HG03469 (cell line): Measurements from ENCODE around the gene ADAMTS18.

Experiments
- ATAC-seq: cut with Tn5 transposase; IDR thresholded peaks from one replicate; pipeline ENCODE4 v1.9.1; 2021; ENCODE audit warnings: mild to moderate bottlenecking, moderate library complexity, moderate number of reproducible peaks; ENCODE audit not compliant: unreplicated experiment

ADAMTS18 gene

DNA sequence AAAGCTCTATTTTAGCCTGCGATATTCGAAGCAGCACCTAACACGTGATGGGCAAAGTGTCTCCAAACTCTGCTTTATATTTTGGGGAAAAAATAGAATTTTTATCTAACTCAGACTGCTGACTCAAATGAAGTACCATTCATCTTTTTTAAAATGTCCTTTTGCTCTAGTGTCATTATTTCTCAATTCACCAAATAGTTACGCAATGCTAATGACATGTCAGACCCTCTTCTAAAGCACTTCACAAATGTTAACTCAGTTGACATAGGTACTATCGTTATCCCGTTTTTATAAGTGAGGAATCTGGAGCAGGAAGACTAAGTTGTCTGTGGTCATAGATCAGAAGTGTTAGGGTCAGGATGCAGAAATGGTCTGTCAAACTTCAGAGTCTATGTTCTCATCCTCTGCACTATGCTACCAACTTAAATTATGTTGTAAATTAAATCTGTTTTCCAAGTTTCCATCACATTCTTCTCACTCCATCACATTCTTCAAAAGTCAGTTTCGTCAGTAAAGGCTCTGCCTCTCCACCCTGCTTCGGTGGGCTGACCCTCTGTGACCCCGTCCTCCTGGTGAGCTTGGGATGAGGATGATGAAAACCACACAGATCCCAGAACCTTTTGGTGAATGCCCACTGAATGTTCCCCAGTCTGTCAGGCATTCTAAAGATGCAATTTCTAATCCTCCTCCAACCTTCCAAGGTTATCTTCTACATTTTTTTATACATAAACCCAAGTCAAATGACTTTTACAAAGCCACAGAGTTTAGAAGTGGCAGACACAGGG, 102.8 kb downstream of the ADAMTS18 start:
- no peak for ATAC-seq

DNA sequence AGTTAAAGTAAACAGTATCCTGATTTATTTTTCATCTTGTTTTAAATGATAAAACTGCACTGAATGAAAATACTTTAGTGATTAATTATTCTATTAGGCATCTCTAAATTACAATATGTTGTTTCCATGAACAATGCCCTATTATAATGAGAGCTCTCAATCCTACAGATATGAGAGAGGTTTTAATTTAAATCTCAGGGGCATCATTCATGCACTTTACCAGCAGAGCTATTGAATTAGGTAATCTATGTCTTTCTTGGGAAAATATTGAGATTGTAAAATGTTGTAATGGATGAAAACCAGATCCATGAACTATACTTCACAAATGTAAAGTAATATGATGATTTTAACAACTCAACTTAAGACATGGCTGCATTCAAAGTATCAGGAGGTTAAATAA, 103.8 kb downstream of the ADAMTS18 start:
- no peak for ATAC-seq

DNA sequence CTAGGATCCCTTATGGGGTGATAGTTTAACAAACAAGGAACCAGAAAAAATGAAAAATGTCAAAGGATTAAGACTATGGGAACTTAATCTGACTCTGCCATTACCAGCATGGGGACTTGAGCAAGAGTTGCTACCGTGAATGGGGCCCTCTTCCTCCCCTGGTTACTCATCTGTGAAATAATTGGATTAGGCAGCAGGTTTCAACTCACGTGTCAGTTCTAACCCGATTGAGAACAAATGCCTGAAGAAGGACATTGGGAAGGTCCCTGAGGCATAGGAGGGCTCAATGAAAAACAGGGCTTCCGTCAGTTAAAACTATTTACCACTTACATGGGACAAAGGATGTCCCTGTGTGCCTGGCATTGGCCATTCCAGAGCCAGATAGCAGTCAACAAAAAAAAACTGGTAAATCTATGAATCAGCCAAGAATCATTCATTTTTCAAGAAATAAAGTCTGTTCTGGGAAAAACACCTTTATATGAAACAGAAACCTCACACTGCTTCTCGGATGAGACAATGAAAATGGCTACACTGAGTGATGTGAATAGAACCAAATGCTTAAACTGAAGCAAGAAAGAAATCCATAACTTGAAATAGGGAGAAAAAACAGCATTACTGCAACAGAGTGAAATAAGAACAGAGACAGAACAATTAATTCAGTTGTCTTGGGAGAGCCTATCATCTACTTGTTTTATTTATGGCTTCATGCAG, 104.3 kb downstream of the ADAMTS18 start:
- no peak for ATAC-seq

DNA sequence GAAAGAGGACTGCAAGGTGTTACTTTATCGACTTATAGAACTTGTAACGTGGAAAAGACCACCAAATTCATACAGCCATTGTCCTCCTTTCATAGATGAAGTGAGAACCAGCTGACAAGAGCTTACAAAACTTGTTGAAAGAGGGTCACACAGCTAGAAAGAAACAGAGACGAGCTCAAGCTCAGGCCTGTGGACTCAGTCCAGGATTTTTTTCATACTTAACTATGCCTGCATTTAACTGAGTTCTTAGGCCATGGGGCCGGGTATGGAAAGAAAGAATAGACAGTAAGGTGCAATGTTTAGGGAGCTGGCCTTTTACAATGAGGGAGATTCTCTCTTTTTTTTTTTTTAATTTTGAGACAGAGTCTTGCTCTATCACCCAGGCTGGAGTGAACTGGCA, 106.1 kb downstream of the ADAMTS18 start:
- no peak for ATAC-seq

DNA sequence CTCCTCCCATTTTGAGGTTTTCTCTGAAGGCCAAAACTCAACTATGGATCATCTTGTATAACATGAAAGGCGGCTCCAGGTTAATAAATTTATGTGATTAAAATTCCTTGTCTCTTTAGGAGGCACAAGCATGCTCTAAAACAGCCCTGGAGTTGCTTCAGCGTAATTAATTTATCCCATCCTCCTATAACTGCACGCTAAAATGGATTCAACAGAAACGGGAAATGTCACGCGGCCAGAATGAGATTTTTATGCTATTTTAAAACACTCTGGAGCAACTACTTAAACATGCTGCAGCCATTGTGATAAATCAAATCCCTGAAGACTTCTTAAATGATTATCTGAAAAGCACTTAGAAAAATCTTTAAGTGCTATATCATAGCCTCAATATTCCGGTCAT, 106.6 kb downstream of the ADAMTS18 start:
- no peak for ATAC-seq

DNA sequence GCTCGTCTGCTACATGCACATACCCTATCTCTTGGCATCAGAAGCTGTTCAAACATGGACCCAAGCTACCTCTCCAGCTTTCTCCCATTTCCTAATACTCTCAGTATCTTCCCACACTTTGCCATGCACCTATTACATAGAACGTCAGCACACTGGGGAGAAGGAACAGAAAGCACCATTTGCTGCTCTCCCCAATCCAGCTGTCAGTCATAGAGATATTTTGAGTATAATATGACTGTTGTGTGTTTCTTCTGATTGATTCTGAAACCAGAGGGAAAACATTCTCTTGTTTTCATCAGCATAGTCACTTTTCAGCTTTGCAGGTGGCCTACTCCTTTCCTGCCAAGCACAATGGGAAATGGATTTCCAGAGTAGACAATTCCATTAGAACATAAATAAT, 107.1 kb downstream of the ADAMTS18 start:
- ATAC-seq = no peak

DNA sequence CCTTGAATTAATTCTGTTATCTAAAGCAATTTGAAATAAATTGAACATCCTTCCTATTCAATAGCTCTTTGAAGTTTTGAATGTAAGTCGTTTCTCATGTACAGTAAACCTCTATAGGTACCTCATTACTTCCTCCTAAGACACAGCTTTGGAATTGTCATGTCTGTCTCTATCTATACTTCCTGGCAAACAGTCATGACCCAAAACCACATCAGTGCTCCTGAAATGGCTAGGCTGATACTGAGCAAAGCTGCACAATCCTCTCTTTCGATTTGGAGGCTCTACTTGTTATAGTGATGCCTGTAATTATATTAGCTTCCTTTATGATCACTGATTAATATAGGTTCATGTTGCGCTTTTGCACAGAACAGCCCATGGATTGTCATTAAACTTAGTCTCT, 110.1 kb downstream of the ADAMTS18 start:
- no peak for ATAC-seq

DNA sequence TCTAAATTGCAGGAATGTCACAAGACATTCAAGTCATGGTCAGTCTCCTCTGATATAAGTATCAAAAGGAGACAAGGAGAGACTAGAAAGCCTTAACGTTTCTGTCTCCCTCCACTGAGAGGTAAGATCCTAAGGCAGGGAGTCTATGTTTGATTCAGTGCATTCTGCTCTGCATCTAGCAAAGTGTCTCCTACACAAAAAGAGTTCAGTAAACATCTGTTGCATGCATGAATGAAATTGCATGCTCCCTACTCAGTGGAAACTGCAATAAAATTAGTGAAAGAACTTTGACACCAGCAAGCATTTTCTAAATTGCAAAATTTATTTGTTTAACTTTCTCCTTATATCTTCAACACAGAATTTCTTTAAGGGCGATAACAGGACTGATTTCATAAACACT, 111.1 kb downstream of the ADAMTS18 start:
- ATAC-seq = no peak

DNA sequence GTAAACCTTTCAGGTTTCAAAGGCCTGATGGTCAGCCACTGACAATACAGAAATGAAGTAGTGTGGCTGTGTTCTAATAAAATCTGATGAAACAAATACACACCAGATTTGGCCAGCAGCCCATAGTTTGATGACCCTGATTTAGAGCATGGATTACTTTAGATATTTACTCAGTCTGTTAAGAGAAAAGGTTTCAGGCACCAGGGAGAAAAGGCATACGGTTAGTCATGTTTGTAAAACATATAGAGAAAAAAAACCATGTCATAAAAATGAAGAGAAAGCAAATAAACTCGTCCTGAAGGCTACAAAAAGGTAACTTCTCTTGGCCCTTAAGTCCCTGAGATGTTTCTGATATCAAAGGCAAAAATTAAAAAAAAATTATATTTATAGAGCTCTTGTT, 112.1 kb downstream of the ADAMTS18 start:
- no peak for ATAC-seq

DNA sequence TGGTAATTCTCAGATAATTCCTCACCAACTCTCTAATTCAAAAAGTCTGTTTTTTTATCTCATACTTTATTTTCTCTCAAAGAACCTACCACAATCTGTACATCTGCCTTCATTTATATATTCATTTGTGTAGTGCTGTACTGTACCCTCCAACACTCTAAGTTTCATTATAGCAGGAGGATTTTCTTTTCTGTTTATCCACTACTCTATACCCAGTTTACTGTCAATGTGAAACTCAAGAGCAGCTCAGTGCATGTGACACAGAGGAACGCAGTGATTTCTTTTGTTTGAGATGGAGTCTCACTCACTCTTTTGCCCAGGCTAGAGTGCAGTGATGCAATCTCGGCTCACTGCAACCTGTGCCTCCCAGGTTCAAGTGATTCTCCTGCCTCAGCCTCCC, 117.8 kb downstream of the ADAMTS18 start:
- no peak for ATAC-seq

DNA sequence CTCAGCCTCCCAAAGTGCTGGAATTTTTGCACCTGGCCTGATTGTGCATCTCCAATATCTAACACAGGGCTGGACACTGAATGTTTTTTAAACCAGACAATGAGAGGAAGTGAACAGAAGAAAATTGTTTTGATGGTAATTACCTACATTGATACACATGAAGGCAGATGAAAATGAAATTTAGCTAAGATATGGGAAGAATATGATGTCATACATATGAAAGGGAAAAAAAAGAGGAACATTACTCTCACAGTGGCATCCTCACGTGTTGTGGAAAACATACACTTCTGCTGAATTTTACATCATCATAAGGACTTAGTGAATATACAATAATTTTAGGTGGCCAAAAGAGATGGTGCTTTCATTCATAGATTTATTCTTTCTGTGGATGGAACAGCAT, 124.0 kb downstream of the ADAMTS18 start:
- no peak for ATAC-seq

DNA sequence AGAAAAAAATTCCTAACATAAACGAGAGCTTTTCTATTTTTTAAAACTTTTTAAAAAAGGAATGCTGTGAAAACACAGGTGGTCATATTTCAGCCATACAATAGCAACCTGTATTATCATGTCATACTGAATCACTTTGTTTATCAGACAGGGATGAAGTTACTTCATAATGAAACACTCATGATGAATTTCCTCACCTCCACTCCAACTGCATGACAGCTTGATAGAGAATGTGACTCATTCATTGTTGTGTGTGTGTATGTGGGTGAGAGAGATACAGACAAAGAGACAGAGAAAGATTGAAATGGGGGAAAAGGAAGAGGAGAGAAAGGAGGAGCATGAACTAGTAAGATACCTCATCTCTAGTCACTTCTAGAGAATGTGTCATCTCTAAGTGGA, 126.7 kb downstream of the ADAMTS18 start:
- no peak for ATAC-seq

DNA sequence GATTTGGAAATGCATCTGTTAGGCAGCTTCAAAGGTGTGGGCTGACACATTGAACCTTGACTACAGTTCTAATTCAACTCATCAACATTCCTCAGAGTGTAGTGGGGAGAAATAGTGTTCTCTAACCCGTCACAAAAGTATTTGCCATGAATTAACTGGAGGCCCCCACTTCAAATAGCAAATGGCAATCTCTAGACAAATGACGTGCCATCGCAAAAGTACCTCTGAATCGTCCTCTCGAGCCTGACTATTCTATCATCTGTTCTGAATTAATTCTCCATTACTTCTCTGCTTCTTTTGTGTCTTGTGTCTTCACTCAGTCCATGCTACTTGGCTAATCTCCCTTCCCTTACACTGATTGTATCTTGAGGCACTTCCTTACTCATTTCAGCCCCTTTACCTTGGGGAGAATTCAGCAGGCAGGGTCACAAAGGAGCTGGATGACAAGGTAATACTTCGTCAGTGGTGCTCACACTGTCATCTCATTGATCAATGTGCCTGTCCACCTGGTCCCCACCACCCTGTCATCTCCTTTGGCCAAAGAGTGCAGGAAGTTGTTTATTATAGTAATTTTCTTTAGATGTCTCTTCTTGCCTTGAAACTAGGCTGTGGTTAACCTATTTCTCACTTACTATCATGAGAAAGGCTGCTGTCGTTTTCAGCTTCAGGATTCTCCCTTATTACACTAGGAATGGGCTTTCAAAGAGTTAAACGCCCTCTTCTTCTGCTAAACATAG, 127.2 kb downstream of the ADAMTS18 start:
- no peak for ATAC-seq

DNA sequence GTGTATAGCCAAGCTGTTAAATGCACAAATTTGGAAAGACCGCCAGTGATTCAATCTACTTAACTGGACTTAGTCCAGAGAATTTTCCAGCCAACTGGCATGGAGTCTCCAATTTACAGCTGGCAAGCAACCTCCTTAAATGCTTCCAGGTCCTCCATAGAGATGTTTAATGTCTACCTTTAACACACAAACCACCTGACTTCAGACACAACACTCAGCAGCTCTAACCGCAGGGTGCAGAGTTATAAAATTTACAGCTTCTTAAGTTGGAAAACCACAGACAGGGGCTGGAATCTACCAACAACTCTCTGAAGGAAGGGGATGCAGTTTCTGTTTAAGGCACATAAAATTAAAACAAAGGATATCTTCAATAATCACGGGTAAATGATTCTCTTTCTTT, 128.8 kb downstream of the ADAMTS18 start:
- no peak for ATAC-seq

DNA sequence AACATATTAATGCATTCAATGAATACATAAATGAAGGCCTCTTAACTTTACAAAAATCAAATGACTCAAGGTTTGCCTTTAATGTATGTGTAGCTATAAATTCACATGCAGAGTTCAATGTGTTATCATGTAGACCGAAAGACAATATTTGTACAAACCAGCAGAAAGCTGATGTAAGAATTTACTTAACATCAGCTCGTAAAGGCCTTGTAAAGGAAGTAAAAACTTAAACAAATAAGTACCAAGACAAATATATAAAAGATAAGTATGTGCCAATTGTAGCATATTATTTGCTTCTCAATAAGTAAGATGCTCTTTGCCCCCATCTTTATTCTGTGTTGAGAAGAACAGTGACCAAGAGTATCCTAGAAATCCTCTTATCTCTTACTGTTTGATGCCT, 130.0 kb downstream of the ADAMTS18 start:
- ATAC-seq = no peak

DNA sequence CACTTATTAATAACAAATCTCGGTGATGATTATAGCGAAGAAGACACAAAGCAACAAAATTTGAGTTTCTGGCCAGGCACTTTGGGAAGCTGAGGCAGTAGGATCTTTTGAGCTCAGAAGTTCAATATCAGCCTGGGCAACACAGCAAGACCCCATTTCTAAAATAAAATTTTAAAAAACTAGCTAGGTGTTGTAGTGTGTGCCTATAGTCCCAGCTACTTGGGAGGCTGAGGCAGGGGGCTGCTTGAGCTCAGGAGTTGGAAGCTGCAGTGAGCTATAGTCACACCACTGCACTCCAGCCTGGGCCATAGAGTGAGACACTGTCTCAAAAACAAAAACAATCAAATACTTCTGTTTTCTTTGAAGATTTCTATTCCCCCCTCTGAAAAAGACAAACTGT, 130.7 kb downstream of the ADAMTS18 start:
- no peak for ATAC-seq

DNA sequence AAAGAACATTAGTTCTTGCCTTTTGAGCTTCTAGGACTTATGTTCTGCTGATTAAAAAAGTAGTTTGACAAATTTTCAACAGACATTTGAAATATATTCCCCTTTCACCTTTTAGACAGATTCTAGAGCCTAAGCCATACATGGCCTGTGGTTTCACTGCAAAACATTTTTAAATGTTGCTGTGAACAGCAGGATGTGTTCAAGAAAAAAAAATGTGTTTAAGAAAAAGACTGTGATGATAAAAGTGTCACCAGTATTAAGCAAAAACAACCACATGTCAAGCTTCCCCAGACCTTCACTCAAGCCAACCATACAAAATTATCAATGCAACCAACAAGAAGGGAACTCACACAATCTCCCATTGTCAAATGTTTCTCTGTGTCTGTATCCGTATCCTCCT, 132.2 kb downstream of the ADAMTS18 start:
- no peak for ATAC-seq

DNA sequence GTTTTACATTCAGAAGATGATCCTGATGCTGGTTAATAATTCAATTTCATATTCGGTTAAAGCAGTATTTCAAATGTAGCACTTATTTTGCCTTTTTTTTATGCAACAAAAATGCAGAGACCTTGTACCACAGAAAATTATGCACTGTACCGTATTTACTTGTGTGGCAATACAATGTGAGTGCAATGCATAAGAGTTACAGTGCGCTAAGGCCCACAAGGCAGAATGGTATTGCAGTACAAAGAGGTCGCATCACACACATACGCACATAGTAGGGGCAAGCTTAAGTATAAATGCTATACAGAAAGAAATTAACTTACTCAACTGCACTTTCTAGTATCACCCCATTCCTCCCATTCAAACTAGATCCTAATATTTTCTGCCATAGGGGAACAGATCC, 132.6 kb downstream of the ADAMTS18 start:
- no peak for ATAC-seq

DNA sequence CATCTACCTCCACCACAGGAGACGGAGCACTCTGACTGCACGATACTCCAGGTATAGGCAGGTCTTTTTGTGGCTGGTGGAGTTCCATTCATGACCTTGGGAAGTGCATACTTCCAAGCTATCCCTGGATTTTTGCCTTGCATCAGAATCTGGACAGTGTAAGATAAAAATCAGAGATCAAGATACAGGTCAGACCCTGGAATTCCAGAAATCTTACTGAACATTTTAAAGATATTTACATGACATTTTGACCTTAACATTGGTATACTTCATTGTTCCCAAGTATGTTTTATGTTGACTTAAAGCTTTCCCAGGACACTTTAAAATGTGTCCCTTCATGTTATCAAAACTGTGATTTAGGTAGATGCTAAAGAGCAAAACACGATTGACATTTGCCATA, 134.6 kb downstream of the ADAMTS18 start:
- no peak for ATAC-seq

DNA sequence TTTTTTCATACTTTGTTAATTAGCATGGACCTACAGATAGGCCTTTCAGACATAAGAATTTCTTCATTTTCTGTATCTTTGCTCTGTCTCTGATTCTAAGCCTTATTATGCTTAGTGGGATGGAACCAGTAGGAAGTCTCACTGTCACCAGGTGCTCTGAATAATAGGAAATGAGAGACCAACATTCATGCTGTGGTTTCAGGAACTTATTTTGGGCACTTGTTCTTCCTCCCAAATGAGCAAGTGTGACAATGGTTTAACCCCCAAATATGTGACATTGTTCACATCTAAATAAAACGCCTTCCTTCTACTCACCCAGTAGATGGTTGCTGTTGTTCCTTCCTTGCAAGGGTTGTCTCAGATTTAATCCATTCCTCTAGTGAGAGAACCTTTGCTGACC, 135.4 kb downstream of the ADAMTS18 start:
- peak; percentile 77 for ATAC-seq

DNA sequence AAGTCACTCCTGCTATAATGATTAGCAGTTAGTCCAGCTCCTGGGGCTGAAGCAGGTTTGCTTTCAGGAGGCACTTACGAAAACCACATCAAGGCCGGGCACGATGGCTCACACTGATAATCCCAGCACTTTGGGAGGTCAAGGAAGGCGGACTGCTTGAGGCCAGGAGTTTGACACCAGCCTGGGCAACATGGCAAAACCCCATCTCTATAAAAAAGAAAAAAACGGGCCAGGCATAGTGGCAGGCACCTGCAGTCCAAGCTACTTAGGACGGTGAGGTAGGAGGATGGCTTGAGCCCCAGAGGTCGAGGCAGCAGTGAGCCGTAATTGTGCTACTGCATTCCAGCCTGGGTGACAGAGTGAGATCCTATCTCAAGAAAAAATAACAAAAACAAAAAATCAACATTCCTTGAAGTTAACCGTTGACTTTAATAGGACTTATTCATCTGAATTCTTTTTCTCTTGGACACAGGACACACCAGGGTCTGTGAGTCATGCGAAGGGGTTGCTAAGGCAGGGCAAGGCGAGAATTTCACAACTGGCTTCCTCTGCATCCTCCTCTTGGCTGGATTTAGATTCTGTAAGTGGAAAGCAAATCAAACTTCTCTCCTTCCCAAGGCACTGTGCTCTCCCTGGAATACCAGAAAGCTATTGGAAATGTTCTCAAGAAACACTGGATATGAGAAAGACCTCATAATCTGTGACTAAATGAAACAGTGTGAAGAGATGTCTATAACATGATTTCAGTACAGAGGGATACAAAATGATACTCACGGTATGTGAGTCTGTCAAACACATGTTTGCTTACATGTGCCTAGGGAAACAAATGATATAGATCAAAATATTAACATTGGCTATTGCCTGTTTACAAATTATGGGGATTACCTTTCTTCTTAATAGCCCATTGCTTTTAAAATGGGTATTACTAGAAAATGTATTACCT, 136.1 kb downstream of the ADAMTS18 start:
- ATAC-seq = peak; percentile 10
